ENCODE data around the gene FBXL20.
A peak's percentile ranks its signal among the peaks of the same experiment; 100 is the strongest.

Gene FBXL20

DNA sequence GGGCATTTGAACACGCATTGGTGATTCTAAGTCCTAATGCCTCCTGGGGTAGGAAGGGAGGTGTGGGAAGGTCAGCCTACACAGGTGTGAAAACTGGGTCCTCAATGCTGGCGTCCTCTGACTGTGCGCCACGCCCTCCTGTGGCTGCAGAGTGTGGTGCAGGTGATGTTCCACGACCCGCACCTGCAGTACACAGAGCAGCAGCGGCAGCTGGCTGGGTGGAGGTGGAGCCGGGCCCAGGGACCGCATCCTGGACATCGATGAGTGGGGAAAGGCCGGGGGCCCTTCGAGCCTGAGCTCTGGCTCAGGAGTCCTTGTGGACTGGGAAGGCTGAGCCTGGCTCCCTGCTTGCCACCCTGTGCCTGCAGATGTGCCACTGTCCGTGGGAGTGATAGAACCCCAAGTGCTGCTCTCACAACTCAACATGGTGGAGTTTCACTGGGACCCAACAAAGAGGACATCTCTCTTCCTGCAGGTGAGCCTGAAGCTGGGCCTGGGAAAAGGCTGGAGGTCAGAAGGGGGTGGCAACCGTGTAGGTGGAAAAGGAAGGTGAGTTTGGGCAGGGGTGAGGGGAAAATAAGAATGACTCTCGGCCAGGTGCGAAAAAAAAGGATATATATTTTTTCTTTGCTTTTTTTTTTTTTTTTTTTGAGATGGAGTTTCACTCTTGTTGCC, 161.6 kb downstream of the FBXL20 start:
- TF ChIP-seq POLR2A (IDR thresholded peaks at IDR 0.05; ENCODE audit: low read depth, low read length), result no peak
- FAIRE-seq (no peak), DNase-seq (ENCODE audit: insufficient read length, low spot score) (no peak)

DNA sequence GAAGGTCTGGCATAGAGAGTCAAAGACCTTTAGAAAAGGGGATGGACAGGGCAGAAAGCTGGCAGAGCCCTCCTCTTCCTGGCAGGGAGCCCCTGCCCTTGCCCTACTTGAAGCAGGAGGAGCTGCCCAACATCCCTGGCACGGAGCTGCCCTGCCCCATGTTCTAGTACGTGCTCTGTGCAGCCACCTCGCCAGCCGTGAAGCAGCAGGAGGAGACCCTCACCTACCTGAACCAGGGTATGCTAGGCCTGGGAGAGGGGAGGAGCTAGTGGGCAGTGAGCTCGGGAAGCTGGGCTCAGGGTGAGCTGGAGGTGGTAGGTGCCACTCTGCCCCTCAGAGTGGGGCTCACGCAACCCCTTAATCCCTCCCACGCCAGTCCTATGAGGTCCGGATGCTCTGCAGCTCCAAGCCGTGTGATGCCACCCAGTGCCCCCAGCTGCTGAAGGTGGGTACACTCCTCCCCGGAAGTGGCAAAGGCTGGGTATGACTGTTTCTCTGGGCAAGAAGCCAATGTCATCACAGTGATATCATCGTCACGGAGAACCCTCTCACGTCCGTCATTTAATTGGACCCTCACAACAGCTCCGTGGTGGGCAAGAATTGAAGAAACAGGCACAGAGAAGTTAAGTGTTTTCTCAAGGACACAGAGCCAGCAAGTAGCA, 163.0 kb downstream of the FBXL20 start:
- FAIRE-seq, result peak; percentile 36
- peak; percentile 93 for DNase-seq (ENCODE audit: insufficient read length, low spot score)
- no peak for TF ChIP-seq POLR2A (IDR thresholded peaks at IDR 0.05; ENCODE audit: low read depth, low read length)

DNA sequence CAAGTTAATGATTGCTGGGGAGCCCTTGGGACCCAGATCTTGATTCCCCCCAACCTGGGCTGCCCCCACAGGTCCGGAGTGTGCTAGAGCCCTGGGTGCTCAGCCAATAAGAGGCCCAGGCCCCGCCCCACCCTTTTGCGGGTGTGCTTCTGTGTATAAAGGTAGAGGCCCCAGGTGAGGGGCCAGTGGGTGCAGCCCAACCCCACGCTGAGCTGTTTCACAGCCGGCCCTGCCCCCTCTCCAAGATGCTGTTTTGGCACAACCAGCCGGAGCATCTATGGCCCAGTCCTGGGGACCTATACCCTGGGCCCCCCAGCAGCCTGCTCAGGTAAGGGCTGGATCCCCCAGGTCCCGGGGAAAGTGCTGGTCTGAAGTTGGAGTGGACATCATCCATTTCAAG, 163.8 kb downstream of the FBXL20 start:
- no peak for FAIRE-seq
- DNase-seq (ENCODE audit: insufficient read length, low spot score), result no peak
- no peak for TF ChIP-seq POLR2A (IDR thresholded peaks at IDR 0.05; ENCODE audit: low read depth, low read length)

DNA sequence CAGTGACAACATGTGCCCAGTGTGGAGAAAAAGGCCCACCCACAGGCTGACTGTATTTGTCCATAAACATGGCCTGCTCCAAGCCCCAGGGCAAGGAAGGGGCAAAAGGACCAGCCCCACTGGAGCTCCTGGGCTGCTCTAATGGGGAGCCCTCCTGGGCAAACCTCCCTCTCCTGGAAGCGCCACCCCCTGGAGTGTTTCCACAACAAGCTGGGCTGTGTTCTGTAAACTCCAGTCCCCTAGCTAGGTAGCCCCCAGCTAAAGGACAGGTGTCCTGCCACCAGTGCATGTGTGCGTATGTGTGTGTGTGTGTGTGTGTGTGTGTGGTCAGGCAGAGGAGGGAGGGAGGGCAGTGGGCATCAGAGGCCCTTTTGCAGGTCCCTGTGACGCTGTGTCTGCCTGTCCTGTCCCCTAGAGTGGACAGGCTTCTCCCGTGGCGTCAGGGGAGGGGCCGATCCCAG, 164.4 kb downstream of the FBXL20 start:
- no peak for TF ChIP-seq POLR2A (IDR thresholded peaks at IDR 0.05; ENCODE audit: low read depth, low read length)
- no peak for FAIRE-seq
- no peak for DNase-seq (ENCODE audit: insufficient read length, low spot score)

DNA sequence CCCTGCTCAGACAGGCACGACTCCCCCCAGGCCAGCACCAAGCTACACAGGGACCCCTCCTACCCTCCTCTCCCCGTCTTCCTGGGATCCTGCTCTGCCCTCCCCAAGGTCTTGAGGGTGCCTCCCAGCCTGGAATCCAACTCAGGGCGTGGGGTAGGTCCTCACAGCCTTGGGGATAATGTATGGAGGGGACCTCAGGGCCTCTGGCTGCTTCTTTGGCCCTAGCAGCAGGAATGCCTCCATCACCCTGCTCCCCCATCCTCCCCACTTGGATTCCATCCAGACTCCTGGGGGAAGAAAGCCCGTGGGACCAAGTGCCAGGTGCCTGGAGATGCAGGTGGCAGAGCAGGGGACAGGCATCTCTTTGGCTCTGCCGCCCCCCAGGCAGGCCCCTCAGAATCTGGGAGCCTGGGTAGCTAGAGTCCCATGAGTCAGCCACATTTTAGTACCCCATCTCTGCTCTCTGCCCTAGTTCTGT, 164.9 kb downstream of the FBXL20 start:
- TF ChIP-seq POLR2A (IDR thresholded peaks at IDR 0.05; ENCODE audit: low read depth, low read length), result no peak
- no peak for DNase-seq (ENCODE audit: insufficient read length, low spot score)
- FAIRE-seq, result no peak

DNA sequence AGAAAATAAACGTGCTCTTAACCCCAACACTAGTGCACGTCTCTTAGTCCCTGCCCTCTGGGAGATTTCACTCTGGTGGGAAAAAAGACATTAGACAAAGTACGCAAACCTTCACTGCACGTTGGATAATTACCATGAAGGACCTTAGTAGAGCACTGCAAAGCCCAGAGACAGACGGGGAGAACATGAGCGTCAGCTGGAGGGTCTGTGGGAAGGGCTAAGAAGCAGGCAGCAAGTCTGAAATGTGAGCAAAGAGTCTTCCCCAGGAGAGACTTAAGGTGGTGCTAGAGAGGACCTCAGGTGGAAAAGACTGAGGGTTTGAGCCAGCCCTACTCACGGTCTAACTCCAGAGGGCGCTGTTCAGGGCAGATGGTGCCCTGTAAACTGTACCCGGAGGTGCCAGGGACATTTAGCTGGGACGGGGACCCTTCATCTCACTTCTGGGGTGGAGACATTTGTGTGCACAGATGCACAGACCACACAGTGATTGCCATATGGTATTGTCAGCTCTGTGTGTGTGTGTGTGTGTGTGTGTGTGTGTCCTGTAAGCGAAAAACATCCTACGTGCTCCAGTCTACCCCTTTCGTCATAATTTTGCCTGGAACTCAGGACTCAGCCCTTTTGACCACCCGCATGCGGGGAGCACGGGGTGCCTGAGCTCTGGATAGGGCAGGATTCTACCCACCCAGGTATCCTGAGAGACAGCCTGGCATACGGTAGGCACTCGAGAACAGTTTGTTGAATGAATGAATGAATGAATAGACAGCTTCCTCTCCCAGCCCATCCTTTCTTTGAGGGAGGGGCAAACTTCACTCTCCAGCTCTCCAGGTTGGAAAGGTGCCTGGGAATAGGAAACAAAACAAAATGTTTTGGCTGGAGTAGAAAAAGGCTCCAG, 165.6 kb downstream of the FBXL20 start:
- peak; percentile 85 for DNase-seq (ENCODE audit: insufficient read length, low spot score)
- no peak for FAIRE-seq
- no peak for TF ChIP-seq POLR2A (IDR thresholded peaks at IDR 0.05; ENCODE audit: low read depth, low read length)

DNA sequence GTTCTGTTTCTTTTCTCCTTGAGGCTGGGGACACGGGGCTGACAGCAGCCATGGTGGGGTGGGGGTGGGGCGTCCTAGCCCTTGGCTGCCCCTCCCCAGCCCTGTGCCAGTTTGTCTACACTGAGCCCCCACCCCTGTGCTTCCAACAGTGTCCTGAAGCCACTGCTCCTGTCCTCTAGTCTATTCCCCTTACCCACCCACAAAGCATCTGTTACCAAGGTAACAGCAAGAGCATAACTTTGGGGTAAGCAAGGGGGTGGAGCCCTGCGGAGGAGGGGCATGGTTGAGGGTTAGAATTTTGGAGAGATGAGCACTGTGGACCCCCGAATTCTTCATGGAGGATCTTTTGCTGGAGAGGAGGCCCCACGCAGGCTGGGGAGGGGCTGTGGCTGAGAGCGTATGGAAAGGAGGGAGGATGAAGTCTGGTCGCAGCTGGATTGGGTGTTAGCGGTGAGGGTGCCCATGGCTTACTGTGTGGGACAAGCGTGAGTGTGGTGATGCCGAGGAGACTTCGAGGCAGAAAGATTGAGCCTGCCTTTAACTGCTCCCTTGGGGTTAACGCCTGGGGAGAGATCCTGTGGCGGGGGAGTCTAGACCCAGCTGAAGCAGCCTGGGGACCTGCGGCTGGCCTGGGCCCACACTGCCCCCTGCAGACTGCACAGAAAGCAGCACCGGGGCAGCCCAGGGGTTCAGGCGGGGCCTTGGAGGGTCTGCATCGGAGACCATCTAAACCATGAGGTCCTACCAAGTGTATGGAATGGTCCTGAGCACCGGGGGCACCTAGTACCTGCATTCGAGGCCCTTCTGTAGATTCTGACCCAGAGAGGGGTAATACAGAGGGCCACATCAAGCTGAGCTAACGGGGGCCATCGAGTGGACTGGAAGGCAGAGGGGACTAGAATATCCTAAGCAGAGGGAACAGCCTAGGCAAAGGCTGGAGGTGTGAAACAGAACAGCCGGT, 169.6 kb downstream of the FBXL20 start:
- no peak for TF ChIP-seq POLR2A (IDR thresholded peaks at IDR 0.05; ENCODE audit: low read depth, low read length)
- FAIRE-seq (no peak), DNase-seq (ENCODE audit: insufficient read length, low spot score) (no peak)

DNA sequence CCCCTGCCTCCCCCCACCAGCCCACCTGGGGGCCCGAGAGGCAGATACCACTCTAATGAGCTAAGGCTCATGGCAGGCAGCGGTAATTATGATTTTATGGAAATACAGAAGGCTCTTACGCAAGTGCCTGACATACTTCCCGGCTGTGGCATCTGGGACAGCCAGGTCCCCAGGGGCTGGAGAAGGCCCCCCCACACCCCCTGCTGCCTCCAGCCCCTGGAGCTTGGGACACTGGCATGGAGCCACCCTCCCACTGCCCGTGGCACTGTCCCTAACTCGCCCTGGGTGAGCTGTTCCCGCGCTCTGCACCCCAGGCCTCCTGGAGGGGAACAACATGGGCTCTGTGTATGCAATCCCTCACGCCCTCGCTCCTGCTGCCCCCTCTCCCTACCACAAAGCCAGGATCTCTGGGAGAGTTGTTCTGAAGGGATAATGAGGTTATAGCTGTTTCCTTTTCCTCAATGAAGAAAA, 170.3 kb downstream of the FBXL20 start:
- TF ChIP-seq POLR2A (IDR thresholded peaks at IDR 0.05; ENCODE audit: low read depth, low read length), result no peak
- DNase-seq (ENCODE audit: insufficient read length, low spot score) (no peak), FAIRE-seq (no peak)

DNA sequence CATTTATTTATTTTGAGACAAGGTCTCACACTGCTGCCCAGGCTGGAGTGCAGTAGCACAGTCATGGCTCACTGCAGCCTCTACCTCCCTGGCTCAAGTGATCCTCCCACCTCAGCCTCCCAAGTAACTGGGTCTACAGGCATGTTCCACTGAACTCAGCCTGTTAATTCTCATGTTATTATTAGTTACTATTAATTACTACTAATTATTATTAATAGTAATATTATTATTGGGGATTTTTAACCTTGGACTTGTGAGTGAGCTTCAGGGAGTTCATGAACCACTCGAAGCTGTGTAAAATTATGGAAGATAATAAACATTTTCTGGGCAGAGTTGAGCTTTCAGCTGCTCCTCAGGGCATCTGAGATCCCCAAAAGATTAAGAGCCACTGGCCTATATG, 171.1 kb downstream of the FBXL20 start:
- no peak for TF ChIP-seq POLR2A (IDR thresholded peaks at IDR 0.05; ENCODE audit: low read depth, low read length)
- DNase-seq (ENCODE audit: insufficient read length, low spot score) (no peak), FAIRE-seq (no peak)

DNA sequence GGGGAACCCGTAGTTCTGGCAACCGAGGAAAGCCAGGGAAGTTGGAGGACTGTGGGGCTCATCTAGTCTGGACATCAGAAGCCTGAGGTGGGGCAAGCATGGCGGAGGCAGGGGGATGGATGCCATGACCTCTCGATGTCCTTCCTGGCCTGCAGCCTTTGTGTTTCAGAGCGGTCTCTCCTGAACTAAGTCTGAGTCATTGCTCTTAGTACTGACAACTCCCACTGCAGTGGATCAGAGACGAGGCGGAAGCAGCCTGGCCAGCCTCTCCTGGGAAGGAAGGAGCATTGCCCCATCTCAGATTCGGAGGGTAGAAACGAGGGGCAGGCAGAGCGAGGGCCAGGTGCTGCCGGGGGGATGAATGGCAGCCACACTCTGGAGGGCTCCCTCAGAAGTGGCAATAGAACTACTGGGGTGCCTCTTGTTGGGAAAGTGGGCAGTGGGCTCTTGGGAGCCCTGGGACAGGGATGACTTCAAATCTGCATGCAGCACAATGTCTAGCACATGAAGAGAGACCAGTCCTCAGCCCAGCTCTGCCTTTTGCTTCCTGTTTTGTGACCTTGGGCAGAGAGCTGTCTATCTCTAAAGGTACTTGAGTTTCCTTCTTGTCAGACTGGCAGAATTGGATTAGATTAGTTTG, 172.0 kb downstream of the FBXL20 start:
- no peak for TF ChIP-seq POLR2A (IDR thresholded peaks at IDR 0.05; ENCODE audit: low read depth, low read length)
- no peak for FAIRE-seq
- peak; percentile 96 for DNase-seq (ENCODE audit: insufficient read length, low spot score)

DNA sequence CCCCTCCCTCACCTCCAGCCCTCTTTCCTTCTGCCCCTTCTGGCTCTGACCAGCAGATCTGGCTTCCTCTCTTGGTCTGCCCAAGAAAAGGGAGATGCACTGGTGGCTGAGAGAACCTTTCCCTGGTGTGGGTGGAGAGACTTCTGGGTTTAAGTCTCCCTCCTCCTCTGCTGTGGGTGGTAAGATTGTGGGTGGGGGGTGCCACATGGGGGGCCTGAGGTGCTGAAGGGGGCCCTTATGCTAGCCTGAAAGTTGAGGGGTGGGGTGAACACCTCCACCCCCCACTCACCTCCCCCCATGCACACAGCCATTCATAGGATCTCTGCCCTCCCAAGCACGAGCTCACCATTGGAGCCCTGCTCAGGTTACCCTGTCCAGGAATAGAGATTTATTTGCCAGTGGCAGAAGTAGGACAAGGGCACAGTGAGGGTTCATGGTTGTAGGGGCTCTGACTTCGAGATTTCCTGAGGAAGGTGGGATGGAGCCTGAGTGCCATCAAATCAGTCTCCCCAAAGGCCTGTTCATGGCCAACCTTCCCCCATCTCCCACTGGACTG, 174.0 kb downstream of the FBXL20 start:
- no peak for TF ChIP-seq POLR2A (IDR thresholded peaks at IDR 0.05; ENCODE audit: low read depth, low read length)
- DNase-seq (ENCODE audit: insufficient read length, low spot score) (no peak), FAIRE-seq (no peak)

DNA sequence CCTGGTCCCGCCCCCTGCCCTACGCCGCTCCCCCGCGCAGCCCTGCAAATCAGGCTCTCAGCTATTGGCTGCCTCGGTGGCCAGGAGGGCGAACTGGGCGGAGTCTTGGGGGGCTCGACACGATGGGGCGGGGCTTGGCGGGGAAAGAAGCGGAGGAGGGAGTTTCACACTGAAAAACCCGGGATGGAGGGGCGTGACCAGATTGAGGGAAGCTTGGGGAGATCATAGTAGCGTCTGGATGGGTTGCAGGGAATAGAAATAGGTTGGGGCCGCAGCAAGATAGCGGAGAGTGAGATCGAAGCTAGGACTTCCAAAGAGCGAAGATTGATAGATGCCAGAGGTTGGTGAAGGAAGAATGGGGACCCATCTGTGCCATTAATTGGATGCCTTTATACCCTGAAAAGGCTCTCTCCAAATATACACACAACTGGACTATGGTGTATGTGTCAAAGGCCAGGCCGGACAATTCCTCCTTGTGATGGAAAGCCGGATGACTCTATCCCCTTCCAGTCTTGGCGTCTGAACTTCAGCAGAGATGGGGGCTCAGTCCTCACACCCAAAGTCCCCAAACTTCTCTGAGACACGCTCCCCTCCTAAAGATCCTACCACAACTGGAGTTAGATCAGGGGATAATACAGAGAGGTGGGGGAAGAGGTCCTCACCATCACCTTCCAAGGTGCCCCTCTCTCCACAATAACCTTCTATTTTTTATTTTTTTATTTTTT, 175.3 kb downstream of the FBXL20 start:
- FAIRE-seq (no peak), DNase-seq (ENCODE audit: insufficient read length, low spot score) (no peak)
- no peak for TF ChIP-seq POLR2A (IDR thresholded peaks at IDR 0.05; ENCODE audit: low read depth, low read length)
